ENCODE data around the gene AKAP17A.

- TF ChIP-seq POLR2A (IDR thresholded peaks at IDR 0.05; ENCODE audit: low read length) (no peak), GATA1 (IDR thresholded peaks at IDR 0.05; ENCODE audit: low read depth, low read length) (no peak)
Observed at GRCh38 chrX:1597345-1598020, 6.1 kb downstream of the AKAP17A start.

Measured in erythroblast (primary cell).